ENCODE results near the gene ROCK1. TPM values are rescaled to one million over a fixed set of nuclear protein-coding genes. Genes with fewer than 3 reads are reported as not detected.

Gene ROCK1
- polyA plus RNA-seq, 4 donors, result 6.8 to 42.3 (median 12.4) TPM

DNA sequence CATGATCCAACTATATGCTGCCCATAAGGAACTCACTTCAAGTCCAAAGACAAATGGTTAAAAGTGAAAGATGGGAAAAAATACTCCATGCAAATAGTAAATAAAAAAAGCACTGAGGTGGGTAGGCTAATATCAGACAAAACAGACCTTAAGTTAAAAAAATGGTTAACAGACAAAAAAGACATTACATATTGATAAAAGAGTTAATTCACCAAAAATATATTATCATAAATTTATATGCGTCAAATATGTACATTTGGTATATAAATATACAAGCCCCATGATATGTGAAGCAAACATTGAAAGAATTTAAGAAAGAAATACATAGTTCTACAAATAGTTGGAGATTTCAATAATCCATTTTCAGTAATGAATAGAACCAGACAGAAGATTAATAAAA, 31.0 kb downstream of the ROCK1 start:
- 100% methylated on average over 1 of the region's 1 CpG for WGBS, 3 donors
- FAIRE-seq, result peak; percentile 39
- Histone ChIP-seq H3K27me3 (ENCODE audit: control insufficient read depth in 3 of 3, insufficient read depth in 3 of 3, low read length in 3 of 3) (no peaks in the 10 kb centered on the region), H3K27ac (ENCODE audit: low read depth in 1 of 3, low read length in 2 of 3) (no peak overlapping the region), H3K9me3 (ENCODE audit: control insufficient read depth in 2 of 2, insufficient read depth in 1 of 2, low read depth in 1 of 2, low read length in 1 of 2) (peaks cover 0 to 11% of the 10 kb centered on the region in 2 donors), H3K4me3 (ENCODE audit: low read depth in 1 of 3, low read length in 3 of 3) (no peak overlapping the region), H3K4me1 (ENCODE audit: control insufficient read depth in 3 of 3, insufficient read depth in 2 of 3, low read depth in 1 of 3, low read length in 2 of 3) (peaks cover 0 to 5% (median 3%) of the 10 kb centered on the region in 3 donors), H3K36me3 (ENCODE audit: control insufficient read depth in 3 of 3, insufficient read depth in 2 of 3, low read depth in 1 of 3, low read length in 3 of 3) (no peaks in the 10 kb centered on the region)
- DNase-seq, result no peak

DNA sequence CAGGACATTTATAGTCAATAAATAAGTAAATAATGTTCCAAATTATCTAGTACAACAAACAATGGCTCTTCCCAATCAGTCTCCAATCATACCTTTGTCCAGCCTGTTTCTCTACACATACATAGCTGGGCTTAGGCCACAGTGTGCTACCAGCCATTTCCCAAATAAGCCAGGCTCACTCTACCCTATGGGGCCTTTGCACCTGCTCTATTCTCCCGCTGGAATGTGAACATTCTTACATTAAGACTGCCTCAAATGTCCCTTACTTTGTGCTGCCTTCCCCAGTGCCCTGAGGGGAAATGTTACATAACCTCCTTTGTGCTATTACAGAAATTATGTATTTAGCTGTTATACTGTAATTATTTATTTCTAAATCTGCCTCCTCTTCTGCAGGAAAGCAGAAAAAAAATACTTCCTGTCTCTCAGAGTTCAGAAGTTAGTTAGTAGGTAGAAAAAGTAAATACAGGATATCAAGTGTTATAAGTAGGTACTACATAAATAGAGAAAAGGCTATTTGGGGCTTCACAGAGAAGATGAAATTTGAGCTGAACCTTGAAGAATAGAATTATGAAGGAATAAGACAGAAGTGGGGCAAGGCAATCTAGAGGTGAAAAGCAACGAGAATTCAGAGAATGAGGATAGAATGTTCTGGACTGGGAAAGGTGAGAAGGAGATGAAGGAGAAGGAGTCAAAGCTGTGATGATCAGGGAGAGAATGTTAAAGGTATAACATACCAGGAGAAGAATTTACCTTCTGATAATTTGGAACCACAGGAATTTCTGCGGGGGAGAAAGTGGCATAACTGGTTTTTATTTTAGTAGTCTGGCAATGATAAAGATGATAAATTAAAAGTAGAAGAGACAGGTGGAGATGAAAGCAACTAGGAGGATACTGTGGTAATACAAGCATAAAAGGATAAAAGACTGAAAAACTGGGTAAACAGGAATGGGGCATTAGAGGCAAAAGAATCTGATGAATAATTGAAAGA, 37.0 kb downstream of the ROCK1 start:
- H3K4me1 ChIP-seq (ENCODE audit: control insufficient read depth in 3 of 3, insufficient read depth in 2 of 3, low read depth in 1 of 3, low read length in 2 of 3), result peaks cover 0 to 12% (median 5%) of the 10 kb centered on the region in 3 donors
- 52 to 67% (median 67%) methylated on average over 3 of the region's 3 CpGs for WGBS, 3 donors
- H3K27me3 ChIP-seq (ENCODE audit: control insufficient read depth in 3 of 3, insufficient read depth in 3 of 3, low read length in 3 of 3), result no peaks in the 10 kb centered on the region
- H3K9me3 ChIP-seq (ENCODE audit: control insufficient read depth in 2 of 2, insufficient read depth in 1 of 2, low read depth in 1 of 2, low read length in 1 of 2), result peaks cover 0 to 3% of the 10 kb centered on the region in 2 donors
- no peak overlapping the region for H3K4me3 ChIP-seq (ENCODE audit: low read depth in 1 of 3, low read length in 3 of 3)
- FAIRE-seq (no peak), DNase-seq (no peak)
- no peak overlapping the region for H3K27ac ChIP-seq (ENCODE audit: low read depth in 1 of 3, low read length in 2 of 3)
- H3K36me3 ChIP-seq (ENCODE audit: control insufficient read depth in 3 of 3, insufficient read depth in 2 of 3, low read depth in 1 of 3, low read length in 3 of 3), result no peaks in the 10 kb centered on the region

DNA sequence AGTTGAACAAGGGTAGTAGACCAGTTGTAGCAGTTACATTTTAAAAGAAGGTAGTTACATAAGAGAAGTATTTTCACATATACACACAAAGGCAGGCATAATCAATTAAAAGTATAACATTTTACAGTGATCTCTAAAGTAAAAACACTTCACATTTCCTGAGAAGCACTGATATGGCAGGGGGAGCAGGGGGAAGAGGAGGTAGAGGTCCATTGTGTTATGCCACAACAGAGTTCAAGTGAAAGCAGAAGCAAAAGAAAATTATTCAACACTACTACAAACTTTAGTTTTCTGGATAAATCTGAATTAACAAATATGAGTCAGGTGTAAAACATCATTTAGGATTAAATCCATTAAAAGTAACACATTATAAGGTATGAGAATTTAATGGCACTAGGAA, 38.4 kb downstream of the ROCK1 start:
- no peak overlapping the region for H3K27ac ChIP-seq (ENCODE audit: low read depth in 1 of 3, low read length in 2 of 3)
- no peak for FAIRE-seq
- H3K4me3 ChIP-seq (ENCODE audit: low read depth in 1 of 3, low read length in 3 of 3), result no peak overlapping the region
- peaks cover 0 to 12% (median 0%) of the 10 kb centered on the region in 3 donors for H3K4me1 ChIP-seq (ENCODE audit: control insufficient read depth in 3 of 3, insufficient read depth in 2 of 3, low read depth in 1 of 3, low read length in 2 of 3)
- no peaks in the 10 kb centered on the region for H3K27me3 ChIP-seq (ENCODE audit: control insufficient read depth in 3 of 3, insufficient read depth in 3 of 3, low read length in 3 of 3)
- H3K9me3 ChIP-seq (ENCODE audit: control insufficient read depth in 2 of 2, insufficient read depth in 1 of 2, low read depth in 1 of 2, low read length in 1 of 2), result no peaks in the 10 kb centered on the region
- no peaks in the 10 kb centered on the region for H3K36me3 ChIP-seq (ENCODE audit: control insufficient read depth in 3 of 3, insufficient read depth in 2 of 3, low read depth in 1 of 3, low read length in 3 of 3)
- DNase-seq, result no peak

DNA sequence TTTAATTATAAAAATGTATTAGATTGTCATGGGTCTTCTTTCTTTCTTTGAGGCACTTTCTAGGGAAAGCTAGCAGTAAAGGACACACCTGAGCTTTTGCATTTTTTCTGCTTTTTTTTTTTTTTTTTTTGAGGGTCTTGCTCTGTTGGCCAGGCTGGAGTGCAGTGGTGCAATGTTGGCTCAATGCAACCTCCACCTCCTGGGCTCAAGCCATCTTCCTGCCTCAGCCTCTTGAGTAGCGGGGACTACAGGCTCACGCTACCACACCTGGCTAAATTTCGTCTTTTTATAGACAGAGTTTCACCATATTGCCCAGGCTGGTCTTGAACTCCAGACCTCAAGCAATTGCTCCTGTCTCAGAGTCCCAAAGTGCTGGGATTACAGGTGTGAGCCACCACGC, 40.5 kb downstream of the ROCK1 start:
- H3K9me3 ChIP-seq (ENCODE audit: control insufficient read depth in 2 of 2, insufficient read depth in 1 of 2, low read depth in 1 of 2, low read length in 1 of 2), result no peaks in the 10 kb centered on the region
- no peak overlapping the region for H3K27ac ChIP-seq (ENCODE audit: low read depth in 1 of 3, low read length in 2 of 3)
- H3K4me3 ChIP-seq (ENCODE audit: low read depth in 1 of 3, low read length in 3 of 3), result no peak overlapping the region
- H3K4me1 ChIP-seq (ENCODE audit: control insufficient read depth in 3 of 3, insufficient read depth in 2 of 3, low read depth in 1 of 3, low read length in 2 of 3), result peaks cover 0 to 9% (median 0%) of the 10 kb centered on the region in 3 donors
- FAIRE-seq (no peak), DNase-seq (no peak)
- H3K36me3 ChIP-seq (ENCODE audit: control insufficient read depth in 3 of 3, insufficient read depth in 2 of 3, low read depth in 1 of 3, low read length in 3 of 3), result no peaks in the 10 kb centered on the region
- no peaks in the 10 kb centered on the region for H3K27me3 ChIP-seq (ENCODE audit: control insufficient read depth in 3 of 3, insufficient read depth in 3 of 3, low read length in 3 of 3)
- 81 to 96% (median 85%) methylated on average over 4 of the region's 4 CpGs for WGBS, 3 donors

DNA sequence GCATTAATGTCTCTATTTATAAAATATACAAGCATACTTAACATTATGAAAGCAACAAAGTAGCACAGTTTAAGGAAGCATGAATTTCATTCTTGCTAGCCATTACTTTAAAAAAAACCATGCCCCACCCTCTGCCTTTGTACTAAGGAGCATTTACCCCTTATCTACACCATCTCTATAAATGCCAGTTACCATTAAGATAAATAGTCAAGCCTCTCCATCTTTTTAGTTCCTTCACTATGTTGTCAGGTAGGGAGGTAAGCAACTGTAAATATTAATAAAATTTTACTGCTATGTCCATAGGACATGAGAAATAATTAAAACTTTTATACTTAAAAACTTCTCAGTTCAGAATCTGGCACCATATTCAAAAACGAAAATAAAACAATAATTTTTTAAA, 42.1 kb downstream of the ROCK1 start:
- FAIRE-seq (no peak), DNase-seq (no peak)
- Histone ChIP-seq H3K4me3 (ENCODE audit: low read depth in 1 of 3, low read length in 3 of 3) (no peak overlapping the region), H3K9me3 (ENCODE audit: control insufficient read depth in 2 of 2, insufficient read depth in 1 of 2, low read depth in 1 of 2, low read length in 1 of 2) (no peaks in the 10 kb centered on the region), H3K27ac (ENCODE audit: low read depth in 1 of 3, low read length in 2 of 3) (no peak overlapping the region), H3K27me3 (ENCODE audit: control insufficient read depth in 3 of 3, insufficient read depth in 3 of 3, low read length in 3 of 3) (no peaks in the 10 kb centered on the region), H3K4me1 (ENCODE audit: control insufficient read depth in 3 of 3, insufficient read depth in 2 of 3, low read depth in 1 of 3, low read length in 2 of 3) (peaks cover 0 to 6% (median 0%) of the 10 kb centered on the region in 3 donors), H3K36me3 (ENCODE audit: control insufficient read depth in 3 of 3, insufficient read depth in 2 of 3, low read depth in 1 of 3, low read length in 3 of 3) (no peaks in the 10 kb centered on the region)
- WGBS, 3 donors, result 83 to 91% (median 89%) methylated on average over 1 of the region's 1 CpG

DNA sequence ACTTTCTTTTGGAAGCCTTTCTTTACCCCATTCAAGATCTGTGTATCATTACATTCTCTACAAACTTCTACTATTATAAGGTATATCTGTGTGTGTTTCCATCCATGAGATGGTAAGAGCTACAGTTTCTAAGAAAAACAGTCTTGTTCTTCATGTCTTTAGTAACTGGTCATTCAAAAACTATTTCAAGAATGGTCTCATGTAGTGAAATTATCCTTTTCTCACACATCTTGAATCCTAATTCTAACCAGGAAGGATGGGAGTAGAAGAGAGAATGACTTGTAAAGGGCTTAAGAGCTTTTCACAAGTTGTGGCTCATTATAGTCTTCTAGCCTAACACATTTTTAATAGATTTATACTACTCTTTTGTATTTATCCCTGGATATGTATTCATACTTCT, 47.3 kb downstream of the ROCK1 start:
- Histone ChIP-seq H3K9me3 (ENCODE audit: control insufficient read depth in 2 of 2, insufficient read depth in 1 of 2, low read depth in 1 of 2, low read length in 1 of 2) (no peaks in the 10 kb centered on the region), H3K27ac (ENCODE audit: low read depth in 1 of 3, low read length in 2 of 3) (no peak overlapping the region), H3K4me3 (ENCODE audit: low read depth in 1 of 3, low read length in 3 of 3) (no peak overlapping the region), H3K27me3 (ENCODE audit: control insufficient read depth in 3 of 3, insufficient read depth in 3 of 3, low read length in 3 of 3) (no peaks in the 10 kb centered on the region), H3K4me1 (ENCODE audit: control insufficient read depth in 3 of 3, insufficient read depth in 2 of 3, low read depth in 1 of 3, low read length in 2 of 3) (no peaks in the 10 kb centered on the region), H3K36me3 (ENCODE audit: control insufficient read depth in 3 of 3, insufficient read depth in 2 of 3, low read depth in 1 of 3, low read length in 3 of 3) (peaks cover 0 to 3% (median 0%) of the 10 kb centered on the region in 3 donors)
- no peak for DNase-seq
- no peak for FAIRE-seq

DNA sequence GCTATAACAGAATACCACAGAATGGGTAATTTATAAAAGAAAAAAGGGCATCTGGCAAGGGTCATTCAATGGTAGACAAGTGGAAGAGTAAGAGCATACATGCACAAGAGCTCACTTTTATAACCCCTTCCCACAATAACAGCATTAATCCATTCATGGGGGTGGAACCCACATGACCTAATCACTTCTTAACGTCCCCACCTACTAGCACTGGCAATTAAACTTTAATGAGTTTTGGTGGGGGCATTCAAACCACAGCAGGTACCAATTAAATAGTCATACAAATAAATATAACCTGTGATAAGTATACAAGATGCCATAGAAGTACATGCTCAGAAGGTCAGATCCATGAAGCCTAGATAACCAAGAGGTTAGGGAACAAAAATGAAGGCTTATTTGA, 48.6 kb downstream of the ROCK1 start:
- H3K9me3 ChIP-seq (ENCODE audit: control insufficient read depth in 2 of 2, insufficient read depth in 1 of 2, low read depth in 1 of 2, low read length in 1 of 2), result no peaks in the 10 kb centered on the region
- no peaks in the 10 kb centered on the region for H3K27me3 ChIP-seq (ENCODE audit: control insufficient read depth in 3 of 3, insufficient read depth in 3 of 3, low read length in 3 of 3)
- no peaks in the 10 kb centered on the region for H3K4me1 ChIP-seq (ENCODE audit: control insufficient read depth in 3 of 3, insufficient read depth in 2 of 3, low read depth in 1 of 3, low read length in 2 of 3)
- no peak overlapping the region for H3K27ac ChIP-seq (ENCODE audit: low read depth in 1 of 3, low read length in 2 of 3)
- DNase-seq (peak in 1 of 2 donors; percentile 4), FAIRE-seq (no peak)
- peaks cover 0 to 6% (median 0%) of the 10 kb centered on the region in 3 donors for H3K36me3 ChIP-seq (ENCODE audit: control insufficient read depth in 3 of 3, insufficient read depth in 2 of 3, low read depth in 1 of 3, low read length in 3 of 3)
- 19 to 81% (median 58%) methylated on average over 1 of the region's 1 CpG for WGBS, 3 donors
- no peak overlapping the region for H3K4me3 ChIP-seq (ENCODE audit: low read depth in 1 of 3, low read length in 3 of 3)

DNA sequence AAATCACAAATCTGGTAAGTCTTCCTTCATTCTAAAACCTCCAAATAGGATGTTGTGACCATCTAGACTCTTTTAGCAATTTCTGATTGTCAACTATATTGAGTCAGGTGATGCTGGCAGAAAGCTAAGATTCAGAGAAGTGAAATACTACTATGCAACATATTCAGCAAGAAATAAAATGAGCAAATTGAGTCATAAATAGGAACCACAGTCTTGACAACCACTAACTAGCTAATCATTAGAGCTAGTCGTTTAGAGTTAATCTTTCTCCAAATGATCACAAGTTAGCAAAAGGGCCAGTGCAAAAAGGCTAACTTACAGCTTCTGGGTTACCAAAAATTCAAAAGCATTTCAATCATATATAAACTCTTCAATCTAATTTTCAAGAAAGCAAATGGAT, 54.5 kb downstream of the ROCK1 start:
- Histone ChIP-seq H3K4me1 (ENCODE audit: control insufficient read depth in 3 of 3, insufficient read depth in 2 of 3, low read depth in 1 of 3, low read length in 2 of 3) (peaks cover 3 to 13% (median 4%) of the 10 kb centered on the region in 3 donors), H3K27ac (ENCODE audit: low read depth in 1 of 3, low read length in 2 of 3) (no peak overlapping the region), H3K27me3 (ENCODE audit: control insufficient read depth in 3 of 3, insufficient read depth in 3 of 3, low read length in 3 of 3) (no peaks in the 10 kb centered on the region), H3K36me3 (ENCODE audit: control insufficient read depth in 3 of 3, insufficient read depth in 2 of 3, low read depth in 1 of 3, low read length in 3 of 3) (peaks cover 0 to 6% (median 0%) of the 10 kb centered on the region in 3 donors), H3K4me3 (ENCODE audit: low read depth in 1 of 3, low read length in 3 of 3) (no peak overlapping the region), H3K9me3 (ENCODE audit: control insufficient read depth in 2 of 2, insufficient read depth in 1 of 2, low read depth in 1 of 2, low read length in 1 of 2) (no peaks in the 10 kb centered on the region)
- FAIRE-seq (no peak), DNase-seq (no peak)
- 68 to 91% (median 81%) methylated on average over 1 of the region's 1 CpG for WGBS, 3 donors

Measured in small intestine (tissue), 7 donors.